ENCODE measurements around the gene BAAT. TPM values are rescaled to one million over a fixed set of nuclear protein-coding genes. Genes with fewer than 3 reads are reported as not detected.

The BAAT gene
- total RNA-seq, 3 donors from 2014 or later (not counting 1 experiment from before 2014, with no cell fraction given), result not detected

GRCh38 chr9:101414839-101415238, 30.0 kb upstream of the BAAT start:
- Histone ChIP-seq H3K36me3 (ENCODE audit: control insufficient read depth, insufficient read depth, low read length) (no peaks in the 10 kb centered on the region), H3K4me3 (ENCODE audit: low read length) (no peak overlapping the region), H3K27me3 (ENCODE audit: control insufficient read depth, insufficient read depth, low read length) (no peaks in the 10 kb centered on the region), H3K27ac (ENCODE audit: low read length) (no peak overlapping the region), H3K9me3 (ENCODE audit: control insufficient read depth, insufficient read depth, low read length) (peaks cover 18% of the 10 kb centered on the region), H3K4me1 (ENCODE audit: control insufficient read depth, insufficient read depth, low read length) (no peaks in the 10 kb centered on the region)
- intact Hi-C loops (cut with micrococcal nuclease), result no loop called here
- H3K27ac Mint-ChIP-seq, result no peak overlapping the region
- H3K4me1 Mint-ChIP-seq, result no peaks in the 10 kb centered on the region
- H3K9me3 Mint-ChIP-seq, result peaks cover 26 to 34% of the 10 kb centered on the region in 2 donors
- peaks cover 45% of the 10 kb centered on the region for H3K36me3 Mint-ChIP-seq
- no peak for DNase-seq
- TF ChIP-seq CTCF (IDR thresholded peaks at IDR 0.05), result no peak
- no peak overlapping the region for H3K4me3 Mint-ChIP-seq
- no peaks in the 10 kb centered on the region for H3K27me3 Mint-ChIP-seq (ENCODE audit: low read depth in 2 of 2)
- no peak for ATAC-seq

GRCh38 chr9:101409079-101409477, 24.3 kb upstream of the BAAT start:
- H3K27me3 Mint-ChIP-seq (ENCODE audit: low read depth in 2 of 2), result no peaks in the 10 kb centered on the region
- H3K4me3 ChIP-seq (ENCODE audit: low read length), result no peak overlapping the region
- H3K9me3 ChIP-seq (ENCODE audit: control insufficient read depth, insufficient read depth, low read length), result peaks cover 36% of the 10 kb centered on the region
- DNase-seq (no peak), ATAC-seq (no peak)
- no peak for TF ChIP-seq CTCF (IDR thresholded peaks at IDR 0.05)
- H3K27me3 ChIP-seq (ENCODE audit: control insufficient read depth, insufficient read depth, low read length), result no peaks in the 10 kb centered on the region
- H3K36me3 ChIP-seq (ENCODE audit: control insufficient read depth, insufficient read depth, low read length), result peaks cover 49% of the 10 kb centered on the region
- H3K4me1 Mint-ChIP-seq, result peaks cover 0 to 6% of the 10 kb centered on the region in 2 donors
- H3K36me3 Mint-ChIP-seq, result peaks cover 77% of the 10 kb centered on the region
- no peak overlapping the region for H3K4me3 Mint-ChIP-seq
- H3K27ac Mint-ChIP-seq, result no peak overlapping the region
- no peaks in the 10 kb centered on the region for H3K4me1 ChIP-seq (ENCODE audit: control insufficient read depth, insufficient read depth, low read length)
- 96% methylated on average over 4 of the region's 4 CpGs for WGBS (ENCODE audit: insufficient coverage)
- peaks cover 28 to 40% of the 10 kb centered on the region in 2 donors for H3K9me3 Mint-ChIP-seq
- H3K27ac ChIP-seq (ENCODE audit: low read length), result no peak overlapping the region
- intact Hi-C loops (cut with micrococcal nuclease), result no loop called here

GRCh38 chr9:101408374-101409078, 23.7 kb upstream of the BAAT start:
- Histone ChIP-seq H3K4me1 (ENCODE audit: control insufficient read depth, insufficient read depth, low read length) (no peaks in the 10 kb centered on the region), H3K27ac (ENCODE audit: low read length) (no peak overlapping the region), H3K36me3 (ENCODE audit: control insufficient read depth, insufficient read depth, low read length) (peaks cover 55% of the 10 kb centered on the region), H3K9me3 (ENCODE audit: control insufficient read depth, insufficient read depth, low read length) (peaks cover 32% of the 10 kb centered on the region), H3K27me3 (ENCODE audit: control insufficient read depth, insufficient read depth, low read length) (no peaks in the 10 kb centered on the region), H3K4me3 (ENCODE audit: low read length) (no peak overlapping the region)
- intact Hi-C loops (cut with micrococcal nuclease), result no loop called here
- DNase-seq (no peak), ATAC-seq (no peak)
- H3K9me3 Mint-ChIP-seq, result peaks cover 27 to 40% of the 10 kb centered on the region in 2 donors
- no peaks in the 10 kb centered on the region for H3K27me3 Mint-ChIP-seq (ENCODE audit: low read depth in 2 of 2)
- WGBS (ENCODE audit: insufficient coverage), result 100% methylated on average over 1 of the region's 5 CpGs
- H3K36me3 Mint-ChIP-seq, result peaks cover 77% of the 10 kb centered on the region
- no peak for TF ChIP-seq CTCF (IDR thresholded peaks at IDR 0.05)
- H3K27ac Mint-ChIP-seq, result no peak overlapping the region
- no peak overlapping the region for H3K4me3 Mint-ChIP-seq
- H3K4me1 Mint-ChIP-seq, result peaks cover 0 to 10% of the 10 kb centered on the region in 2 donors
